22Rv1 (cell line): Measurements from ENCODE around the gene PLEKHG7.

Experiments used
- CTCF ChIP-seq: fragments of 450-650 bp; IDR thresholded peaks from 2 replicates; pipeline ENCODE4 v1.5.1; 2017; ENCODE audit warnings: mild to moderate bottlenecking
- ZFX ChIP-seq: fragments of 450-650 bp; IDR thresholded peaks from 2 replicates; pipeline ENCODE4 v1.6.1; 2017; ENCODE audit warnings: antibody characterized with exemption, borderline replicate concordance

GRCh38 chr12:92696216-92696615 is 6.6 kb upstream of the PLEKHG7 start:
- TF ChIP-seq CTCF: no peak
- no peak for TF ChIP-seq ZFX
